SIG-M5 (cell line): ENCODE measurements around the gene FHIP1A.
A peak's percentile ranks its signal among the peaks of the same experiment; 100 is the strongest.
"Not testable (repeated sequence)": the region's sequence is repeated elsewhere in the genome, so short reads cannot be mapped to it uniquely, and the experiment has no call there.

Source experiments
- DNase-seq: peaks from one replicate; lab custom pipeline; 2025; lab: John Stamatoyannopoulos, UW

FHIP1A gene

GRCh38 chr4:151408630-151409469 lies at the start of gene FHIP1A:
Gene FHIP1A (plus strand): TSS chr4:151409176. CDS start chr4:151566260, 157,084 bp downstream.
- no peak for DNase-seq

GRCh38 chr4:151359576-151359975 lies 49.4 kb upstream of the FHIP1A start:
- DNase-seq = no peak

GRCh38 chr4:151361126-151361525 lies 47.9 kb upstream of the FHIP1A start:
- no peak for DNase-seq

GRCh38 chr4:151361966-151362365 lies 47.0 kb upstream of the FHIP1A start:
- no peak for DNase-seq

GRCh38 chr4:151362404-151363164 lies 46.4 kb upstream of the FHIP1A start:
- DNase-seq = no peak

GRCh38 chr4:151376540-151376939 lies 32.4 kb upstream of the FHIP1A start:
- no peak for DNase-seq

GRCh38 chr4:151389311-151389710 lies 19.7 kb upstream of the FHIP1A start:
- DNase-seq = no peak

- DNase-seq = not testable (repeated sequence)
These were observed 19.2 kb upstream of the FHIP1A start for GRCh38 chr4:151389799-151390198.

- no peak for DNase-seq
These were observed 13.1 kb upstream of the FHIP1A start for GRCh38 chr4:151395873-151396272.

- no peak for DNase-seq
These were observed 8.6 kb upstream of the FHIP1A start for GRCh38 chr4:151400343-151400742.

- no peak for DNase-seq
These were observed 7.2 kb upstream of the FHIP1A start for GRCh38 chr4:151401739-151402138.

GRCh38 chr4:151402145-151402865 lies 6.7 kb upstream of the FHIP1A start:
- DNase-seq = no peak

GRCh38 chr4:151403656-151404055 lies 5.3 kb upstream of the FHIP1A start:
- DNase-seq = peak; percentile 65

- not testable (repeated sequence) for DNase-seq
These were observed 4.2 kb upstream of the FHIP1A start for GRCh38 chr4:151404802-151405201.

- no peak for DNase-seq
These were observed 2.0 kb upstream of the FHIP1A start for GRCh38 chr4:151407018-151407417.

- peak; percentile 9 for DNase-seq
These were observed 1.3 kb upstream of the FHIP1A start for GRCh38 chr4:151407466-151408379.

- DNase-seq = no peak
These were observed 671 bp upstream of the FHIP1A start for GRCh38 chr4:151408380-151408629.

- no peak for DNase-seq
These were observed 716 bp downstream of the FHIP1A start for GRCh38 chr4:151409470-151410313.

- no peak for DNase-seq
These were observed 7.0 kb downstream of the FHIP1A start for GRCh38 chr4:151415978-151416377.

- no peak for DNase-seq
These were observed 8.2 kb downstream of the FHIP1A start for GRCh38 chr4:151417164-151417571.
